Breast epithelium (tissue), 3 donors: ENCODE results near the gene PPP1R26.

Source experiments
- POLR2A ChIP-seq: fragments of 450-650 bp; IDR thresholded peaks from one replicate; pipeline ENCODE4 v1.6.1; 2016; ENCODE audit warnings: antibody characterized with exemption, mild to moderate bottlenecking, moderate library complexity
- POLR2AphosphoS5 ChIP-seq, 3 donors: sonication (generic); formaldehyde crosslinking; IDR thresholded peaks; one replicate each; pipeline ENCODE4 v1.6.1; 2017; ENCODE audit warnings: antibody characterized with exemption in 3 of 3
- TF ChIP-seq, protein P1 (sequence below), 3 donors: fragments of 450-650 bp; IDR thresholded peaks; one replicate each; pipeline ENCODE4 v1.5.1; 2016 to 2017; ENCODE audit warnings: antibody characterized with exemption in 3 of 3, mild to moderate bottlenecking in 3 of 3, moderate library complexity in 3 of 3

DNA sequence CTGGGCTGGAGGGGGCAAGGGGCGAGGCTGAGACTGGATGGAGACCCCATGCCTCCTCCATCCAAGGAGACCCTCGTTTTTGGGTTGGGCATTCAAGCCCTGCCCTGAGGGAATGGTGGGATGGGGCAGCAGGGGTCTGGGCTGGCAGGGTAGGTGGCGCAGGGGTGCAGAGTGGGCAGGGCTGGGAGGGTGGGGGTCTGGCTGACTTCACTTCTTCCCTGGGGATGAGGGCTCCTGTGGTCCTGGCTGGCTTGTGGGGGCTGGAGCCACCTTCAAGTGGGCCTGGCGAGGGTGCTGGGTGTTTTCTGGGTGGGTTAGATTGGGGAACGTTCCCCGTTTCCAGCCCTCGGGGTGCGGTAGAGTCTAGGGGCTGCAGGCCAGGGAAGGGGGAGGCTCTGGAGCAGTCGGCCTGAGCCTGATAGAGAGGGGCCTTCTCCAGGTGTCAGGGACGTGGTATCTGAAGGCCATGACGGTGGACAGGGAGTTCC lies 42.1 kb downstream of the PPP1R26 start:
- TF ChIP-seq POLR2A (no peak), POLR2AphosphoS5 (IDR thresholded peaks at IDR 0.05) (no peak)
- TF ChIP-seq, protein P1, sequence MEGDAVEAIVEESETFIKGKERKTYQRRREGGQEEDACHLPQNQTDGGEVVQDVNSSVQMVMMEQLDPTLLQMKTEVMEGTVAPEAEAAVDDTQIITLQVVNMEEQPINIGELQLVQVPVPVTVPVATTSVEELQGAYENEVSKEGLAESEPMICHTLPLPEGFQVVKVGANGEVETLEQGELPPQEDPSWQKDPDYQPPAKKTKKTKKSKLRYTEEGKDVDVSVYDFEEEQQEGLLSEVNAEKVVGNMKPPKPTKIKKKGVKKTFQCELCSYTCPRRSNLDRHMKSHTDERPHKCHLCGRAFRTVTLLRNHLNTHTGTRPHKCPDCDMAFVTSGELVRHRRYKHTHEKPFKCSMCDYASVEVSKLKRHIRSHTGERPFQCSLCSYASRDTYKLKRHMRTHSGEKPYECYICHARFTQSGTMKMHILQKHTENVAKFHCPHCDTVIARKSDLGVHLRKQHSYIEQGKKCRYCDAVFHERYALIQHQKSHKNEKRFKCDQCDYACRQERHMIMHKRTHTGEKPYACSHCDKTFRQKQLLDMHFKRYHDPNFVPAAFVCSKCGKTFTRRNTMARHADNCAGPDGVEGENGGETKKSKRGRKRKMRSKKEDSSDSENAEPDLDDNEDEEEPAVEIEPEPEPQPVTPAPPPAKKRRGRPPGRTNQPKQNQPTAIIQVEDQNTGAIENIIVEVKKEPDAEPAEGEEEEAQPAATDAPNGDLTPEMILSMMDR (IDR thresholded peaks at IDR 0.05): no peak
